Cerebellar cortex (tissue), 1 donor: ENCODE results near the gene DOCK7.
A peak's percentile ranks its signal among the peaks of the same experiment; 100 is the strongest.
"Not testable (repeated sequence)": the region's sequence is repeated elsewhere in the genome, so short reads cannot be mapped to it uniquely, and the experiment has no call there.

Experiments used
- DNase-seq: peaks from one replicate; pipeline ENCODE4 v3.0.0-alpha.2; 2015; ENCODE audit warnings: low spot score

The DOCK7 gene

GRCh38 chr1:62530516-62531154, 157.6 kb downstream of the DOCK7 start:
- DNase-seq: peak; percentile 68

DNA sequence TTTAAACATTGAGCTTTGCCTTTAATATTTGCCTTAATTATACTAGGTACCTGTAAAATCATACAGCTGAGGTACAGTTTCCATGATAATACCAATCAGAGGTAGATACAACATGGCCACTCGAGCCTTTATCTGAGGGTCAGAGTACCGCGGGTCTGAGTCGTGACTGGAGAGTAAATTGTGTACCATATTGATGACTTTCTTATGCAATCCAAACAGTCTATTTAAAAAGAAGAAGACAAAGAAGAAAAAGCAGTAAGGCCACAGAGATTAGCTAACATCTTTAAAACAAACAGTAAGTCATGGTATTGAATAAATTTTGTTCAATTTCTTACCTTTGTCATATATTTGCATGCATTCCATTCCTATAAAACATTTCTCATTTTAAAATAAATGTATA, 159.0 kb downstream of the DOCK7 start:
- DNase-seq: no peak

DNA sequence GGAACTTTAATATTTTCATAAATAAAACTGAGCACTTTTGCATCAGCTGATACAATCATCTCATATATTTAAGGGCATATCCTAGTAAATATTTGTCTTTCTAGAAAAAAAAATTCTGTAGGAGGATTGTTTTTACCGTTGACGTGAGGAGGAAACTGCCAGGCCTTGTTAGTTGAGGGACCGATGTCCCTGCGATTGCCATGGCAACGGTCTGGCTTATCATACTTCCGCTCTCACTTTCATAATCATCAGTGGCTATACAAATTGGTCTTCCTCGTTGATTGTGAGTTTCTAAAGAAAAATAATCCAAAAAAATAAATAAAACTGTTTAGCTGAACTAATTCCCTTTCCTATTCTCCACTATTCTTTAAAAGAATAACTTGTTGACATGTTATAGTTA, 160.2 kb downstream of the DOCK7 start:
- no peak for DNase-seq

DNA sequence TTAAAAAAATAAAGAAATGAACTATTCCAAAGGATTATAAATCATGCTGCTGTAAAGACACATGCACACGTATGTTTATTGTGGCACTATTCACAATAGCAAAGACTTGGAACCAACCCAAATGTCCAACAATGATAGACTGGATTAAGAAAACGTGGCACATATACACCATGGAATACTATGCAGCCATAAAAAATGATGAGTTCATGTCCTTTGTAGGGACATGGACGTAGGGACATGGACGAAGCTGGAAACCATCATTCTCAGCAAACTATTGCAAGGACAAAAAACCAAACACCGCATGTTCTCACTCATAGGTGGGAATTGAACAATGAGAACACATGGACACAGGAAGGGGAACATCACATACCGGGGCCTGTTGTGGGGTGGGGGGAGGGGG, 160.8 kb downstream of the DOCK7 start:
- not testable (repeated sequence) for DNase-seq

GRCh38 chr1:62523860-62524259, 164.3 kb downstream of the DOCK7 start:
- DNase-seq: no peak

DNA sequence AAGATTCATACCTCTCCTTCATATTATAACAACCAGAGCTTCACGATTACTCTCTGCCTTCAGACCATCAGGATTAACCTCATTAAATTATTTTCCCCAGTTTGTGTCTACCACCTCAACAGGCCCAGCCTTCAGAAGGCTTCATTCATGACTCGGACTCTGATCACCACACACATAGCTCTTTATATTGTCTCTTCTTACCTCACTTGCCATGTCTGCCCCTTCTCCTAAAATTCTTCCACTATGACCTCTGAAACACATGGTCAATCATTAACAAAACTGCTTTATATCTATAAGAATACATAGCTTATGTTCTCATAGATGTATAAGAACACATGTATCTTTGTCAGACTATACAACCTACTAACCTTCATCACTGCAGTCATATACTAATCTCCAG, 171.6 kb downstream of the DOCK7 start:
- DNase-seq: no peak

- DNase-seq: no peak
Observed at GRCh38 chr1:62514746-62515423, 173.3 kb downstream of the DOCK7 start.

DNA sequence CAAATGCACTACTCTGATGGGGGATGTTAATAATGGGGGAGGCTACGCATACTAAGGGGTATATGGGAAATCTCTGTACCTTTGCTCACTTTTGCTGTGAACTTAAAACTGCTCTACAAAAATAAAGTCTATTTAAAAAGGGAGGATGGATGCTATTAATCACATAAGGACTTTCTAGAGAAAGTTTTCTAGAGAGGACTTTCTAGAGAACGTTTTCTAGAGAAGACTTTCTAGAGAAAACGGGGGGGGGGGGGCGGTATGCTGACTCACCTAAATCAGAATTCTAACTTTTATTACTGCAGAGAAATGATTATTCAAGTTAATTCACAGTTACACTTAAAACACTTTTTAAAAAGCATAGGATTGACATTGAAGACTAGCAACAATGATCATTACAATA, 175.2 kb downstream of the DOCK7 start:
- no peak for DNase-seq

DNA sequence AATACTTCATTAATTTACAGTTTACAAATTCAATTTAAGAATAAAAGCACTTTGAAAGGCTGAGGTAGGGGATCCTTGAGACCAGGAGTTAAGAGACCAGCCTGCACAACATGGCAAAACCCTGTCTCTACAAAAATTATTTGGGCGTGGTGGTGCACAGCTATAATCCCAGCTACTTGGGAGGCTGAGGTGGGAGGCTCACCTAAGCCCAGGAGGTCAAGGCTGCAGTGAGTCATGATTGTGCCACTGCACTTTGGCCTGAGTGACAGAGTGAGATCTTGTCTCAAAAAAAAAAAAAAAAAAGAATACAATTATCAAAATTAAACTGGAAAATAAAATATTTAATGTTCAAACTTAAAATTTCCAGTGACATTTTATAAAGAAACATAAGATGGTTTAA, 179.2 kb downstream of the DOCK7 start:
- DNase-seq: no peak

- DNase-seq: peak; percentile 42
Observed at GRCh38 chr1:62508187-62508758, 179.9 kb downstream of the DOCK7 start.

- DNase-seq: no peak
Observed at GRCh38 chr1:62500210-62500609, 188.0 kb downstream of the DOCK7 start.

GRCh38 chr1:62494137-62494536, 194.0 kb downstream of the DOCK7 start:
- DNase-seq: no peak

GRCh38 chr1:62493656-62494055, 194.5 kb downstream of the DOCK7 start:
- DNase-seq: no peak

- DNase-seq: no peak
Observed at GRCh38 chr1:62492521-62492920, 195.7 kb downstream of the DOCK7 start.

DNA sequence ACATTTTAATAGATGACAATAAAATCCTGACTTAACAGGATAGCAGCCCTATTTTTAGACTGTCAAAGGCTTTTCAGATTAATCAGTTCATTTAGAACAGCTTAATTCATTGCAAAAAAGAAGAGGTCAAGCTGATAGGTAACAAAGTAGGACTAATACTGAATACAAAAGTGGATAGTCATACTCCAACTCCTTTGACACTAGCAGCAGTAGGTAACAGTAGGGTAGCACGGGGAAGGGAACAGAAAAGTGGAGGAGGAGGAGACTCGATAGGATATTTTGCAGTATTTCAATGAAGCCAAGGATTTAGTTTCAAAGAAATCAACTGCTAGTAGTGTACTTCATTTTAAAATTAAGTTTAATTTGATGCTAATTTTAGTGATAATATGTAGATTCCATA, 200.2 kb downstream of the DOCK7 start:
- DNase-seq: no peak

DNA sequence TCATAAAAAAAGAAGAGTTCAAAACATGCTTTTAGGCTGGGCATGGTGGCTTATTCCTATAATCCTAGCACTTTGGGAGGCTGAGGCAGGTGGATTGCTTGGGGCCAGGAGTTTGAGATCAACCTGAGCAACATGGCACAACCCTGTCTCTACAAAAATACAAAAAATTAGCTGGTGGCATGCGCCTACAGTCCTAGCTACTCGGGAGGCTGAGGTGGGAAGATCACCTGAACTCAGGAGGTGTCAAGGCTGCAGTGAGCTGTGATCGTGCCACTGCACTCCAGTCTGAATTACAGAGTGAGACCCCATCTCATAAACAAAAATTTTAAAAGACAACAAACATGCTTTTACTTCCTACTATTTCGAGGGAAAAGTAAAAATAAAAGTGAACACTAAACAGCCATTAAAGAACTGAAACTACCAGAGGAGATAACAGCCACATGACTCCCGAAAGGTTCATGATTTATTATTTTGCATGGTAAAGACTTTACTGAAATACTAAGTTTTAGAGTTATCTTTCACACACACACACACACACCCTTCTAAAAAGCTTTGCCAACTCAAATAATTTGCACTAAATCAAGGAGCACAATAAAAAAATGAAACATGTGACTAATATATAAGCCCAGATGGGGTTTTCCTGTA, 203.2 kb downstream of the DOCK7 start:
- DNase-seq: no peak

DNA sequence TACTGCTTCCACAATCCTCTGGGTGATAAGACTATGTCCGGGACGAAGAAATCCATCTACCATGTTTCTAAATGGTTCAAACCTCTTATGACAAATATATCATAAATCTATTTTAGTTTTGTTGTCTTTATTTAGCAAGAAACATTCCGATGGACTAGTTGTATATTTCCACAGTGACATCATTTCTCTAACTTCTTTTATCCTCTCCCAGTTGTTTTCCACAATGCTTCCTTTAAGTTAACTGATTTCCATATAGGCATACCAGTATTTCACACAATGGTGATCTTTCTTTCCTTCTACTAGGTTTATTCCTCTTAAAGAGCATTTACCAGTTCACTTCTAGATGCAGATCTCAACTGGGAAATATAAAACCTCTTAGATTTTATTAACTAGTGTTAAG, 206.5 kb downstream of the DOCK7 start:
- DNase-seq: no peak

DNA sequence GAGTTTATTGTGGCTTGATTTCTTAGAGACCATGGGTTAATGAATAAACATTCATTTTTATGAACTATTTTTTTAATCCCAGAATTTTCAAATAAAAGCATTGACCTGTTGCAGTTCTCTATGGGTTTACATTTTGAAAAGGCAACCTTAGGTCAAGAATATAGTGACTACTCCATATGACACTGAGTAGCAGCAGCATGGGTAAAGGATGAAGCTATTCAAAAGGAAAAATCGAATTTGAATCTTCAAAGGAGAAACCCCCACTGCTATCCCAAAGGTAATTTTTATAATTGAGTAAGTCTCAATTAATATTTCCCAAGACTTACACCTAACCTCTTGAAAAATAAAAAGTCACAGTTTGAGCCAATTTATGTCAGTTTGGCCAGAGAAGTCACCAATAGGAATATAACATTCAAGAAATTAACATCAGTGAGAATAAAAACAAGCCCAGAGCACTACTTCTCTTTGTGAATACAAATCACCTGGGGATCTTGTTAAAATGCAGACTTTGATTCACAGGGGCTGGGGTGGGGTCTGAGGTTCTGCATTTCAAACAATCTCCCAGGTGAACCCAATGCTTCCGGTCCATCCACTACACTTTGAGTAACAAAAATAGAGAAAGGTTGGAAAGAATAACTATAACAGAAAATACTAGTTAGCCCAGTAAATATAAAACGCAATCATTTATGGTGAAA, 211.5 kb downstream of the DOCK7 start:
- no peak for DNase-seq

GRCh38 chr1:62467092-62467491, 221.1 kb downstream of the DOCK7 start:
- DNase-seq: peak; percentile 19

GRCh38 chr1:62462370-62462769, 225.8 kb downstream of the DOCK7 start:
- no peak for DNase-seq

- DNase-seq: no peak
Observed at GRCh38 chr1:62457955-62458354, 230.2 kb downstream of the DOCK7 start.

DNA sequence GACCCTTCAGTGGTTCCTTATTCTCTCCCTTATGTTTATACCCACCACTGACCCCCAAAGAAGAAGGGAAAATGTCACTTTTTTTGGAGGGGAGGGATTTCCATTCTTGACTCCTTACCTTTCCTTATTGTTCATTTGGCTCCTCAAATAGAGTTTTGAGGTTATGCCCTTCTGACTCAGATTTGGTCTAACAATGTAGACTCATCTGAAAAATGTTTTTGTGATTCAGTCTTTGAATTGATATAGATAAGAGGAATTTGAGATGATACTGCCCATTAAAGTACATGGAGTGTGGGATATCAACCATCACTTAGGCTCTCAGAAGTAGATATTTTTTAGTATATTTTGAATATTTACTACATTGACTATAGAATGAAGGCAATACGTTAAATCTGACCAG, 235.2 kb downstream of the DOCK7 start:
- DNase-seq: no peak

DNA sequence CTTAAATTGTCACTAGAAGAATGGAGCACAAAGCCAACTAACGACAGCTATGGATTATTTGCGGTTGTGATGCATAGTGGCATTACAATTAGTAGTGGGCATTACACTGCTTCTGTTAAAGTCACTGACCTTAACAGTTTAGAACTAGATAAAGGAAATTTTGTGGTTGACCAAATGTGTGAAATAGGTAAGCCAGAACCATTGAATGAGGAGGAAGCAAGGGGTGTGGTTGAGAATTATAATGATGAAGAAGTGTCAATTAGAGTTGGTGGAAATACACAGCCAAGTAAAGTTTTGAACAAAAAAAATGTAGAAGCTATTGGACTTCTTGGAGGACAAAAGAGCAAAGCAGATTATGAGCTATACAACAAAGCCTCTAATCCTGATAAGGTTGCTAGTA, 237.9 kb downstream of the DOCK7 start:
- no peak for DNase-seq
